ENCODE measurements around the gene SCAF4. TPM values are rescaled to one million over a fixed set of nuclear protein-coding genes. Genes with fewer than 3 reads are reported as not detected.
"Not testable (repeated sequence)": the region's sequence is repeated elsewhere in the genome, so short reads cannot be mapped to it uniquely, and the experiment has no call there.

Gene SCAF4
- total RNA-seq, 1 experiment from 2014 or later = 0.98 TPM

DNA sequence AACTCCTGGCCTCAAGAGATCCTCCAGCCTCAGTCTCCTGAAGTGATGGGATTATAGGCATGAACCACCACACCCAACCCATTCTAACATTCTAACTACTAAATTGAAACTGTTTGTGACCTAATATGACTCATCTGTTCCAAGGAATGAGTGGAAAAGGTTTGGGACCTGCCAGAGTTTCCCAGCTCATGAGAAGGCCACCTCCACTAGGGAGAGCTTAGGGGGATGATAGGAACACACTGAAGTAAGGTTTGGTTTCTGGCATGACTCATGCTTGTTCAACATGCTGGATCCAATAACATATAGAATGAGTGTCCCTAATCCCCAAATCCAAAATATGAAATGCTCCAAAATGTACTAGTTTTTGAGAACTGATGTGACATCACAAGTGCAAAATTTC is 18.9 kb upstream of the SCAF4 start:
- in situ Hi-C loops (cut with HindIII; ENCODE audit: low pct_unique_long_range_greater_than_20kb, low sequenced_read_pairs) = no loop called here
- peak; percentile 18 for DNase-seq (ENCODE audit: low read depth)

DNA sequence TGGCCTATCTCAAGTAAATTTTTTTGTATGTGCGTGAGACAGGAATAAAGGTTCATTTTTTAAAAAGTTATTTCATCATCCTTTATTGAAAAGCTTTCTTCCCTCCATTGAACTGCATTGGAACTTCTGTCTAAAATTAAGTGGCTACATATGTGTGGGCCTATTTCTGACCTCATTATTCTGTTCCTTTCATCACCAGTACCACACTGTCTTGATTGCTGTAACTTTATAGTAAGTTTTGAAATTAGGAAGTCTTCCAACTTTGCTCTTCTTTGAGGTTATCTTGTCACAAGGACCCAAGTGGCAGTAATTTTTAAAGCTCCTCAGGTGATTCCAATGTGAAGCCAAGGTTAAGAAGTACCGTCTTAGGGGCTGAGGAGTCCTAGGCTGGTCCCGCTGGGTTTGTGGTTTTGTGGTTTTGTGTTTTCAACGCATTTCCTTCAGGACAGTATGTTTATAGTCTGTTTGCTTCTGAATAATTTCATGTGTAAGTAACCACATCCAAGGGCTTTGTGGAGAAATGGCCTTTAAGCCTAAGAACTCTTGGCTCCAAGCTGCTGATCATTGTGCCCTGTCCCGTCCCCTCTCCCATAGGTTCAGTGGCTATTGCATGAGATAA is 12.4 kb upstream of the SCAF4 start:
- DNase-seq (ENCODE audit: low read depth) = no peak
- in situ Hi-C loops (cut with HindIII; ENCODE audit: low pct_unique_long_range_greater_than_20kb, low sequenced_read_pairs) = no loop called here

DNA sequence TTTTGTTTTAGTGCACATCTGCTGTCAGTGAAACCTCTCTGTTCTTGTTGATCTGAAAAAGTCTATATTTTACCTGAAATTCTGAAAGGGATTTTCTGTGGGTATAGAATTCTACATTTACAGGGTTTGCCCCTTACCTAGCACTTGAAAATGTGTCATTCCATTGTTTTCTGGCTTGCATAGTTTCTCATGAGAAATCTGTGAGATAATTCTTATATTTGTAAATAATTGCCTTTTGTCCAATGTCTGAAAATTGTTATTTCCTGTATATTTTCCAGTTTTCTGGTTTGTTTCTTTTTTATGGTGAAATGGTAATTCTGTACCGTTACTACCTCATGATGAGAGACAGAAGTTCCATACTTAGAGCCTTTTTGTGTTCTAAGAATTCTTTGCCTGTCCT is 11.8 kb upstream of the SCAF4 start:
- in situ Hi-C loops (cut with HindIII; ENCODE audit: low pct_unique_long_range_greater_than_20kb, low sequenced_read_pairs) = no loop called here

GRCh38 chr21:31741116-31741515 is 9.2 kb upstream of the SCAF4 start:
- in situ Hi-C loops (cut with HindIII; ENCODE audit: low pct_unique_long_range_greater_than_20kb, low sequenced_read_pairs) = no loop called here
- DNase-seq (ENCODE audit: low read depth) = no peak

More for the DNA sequence above, 11.8 kb upstream of the SCAF4 start:
- no peak for DNase-seq (ENCODE audit: low read depth)

DNA sequence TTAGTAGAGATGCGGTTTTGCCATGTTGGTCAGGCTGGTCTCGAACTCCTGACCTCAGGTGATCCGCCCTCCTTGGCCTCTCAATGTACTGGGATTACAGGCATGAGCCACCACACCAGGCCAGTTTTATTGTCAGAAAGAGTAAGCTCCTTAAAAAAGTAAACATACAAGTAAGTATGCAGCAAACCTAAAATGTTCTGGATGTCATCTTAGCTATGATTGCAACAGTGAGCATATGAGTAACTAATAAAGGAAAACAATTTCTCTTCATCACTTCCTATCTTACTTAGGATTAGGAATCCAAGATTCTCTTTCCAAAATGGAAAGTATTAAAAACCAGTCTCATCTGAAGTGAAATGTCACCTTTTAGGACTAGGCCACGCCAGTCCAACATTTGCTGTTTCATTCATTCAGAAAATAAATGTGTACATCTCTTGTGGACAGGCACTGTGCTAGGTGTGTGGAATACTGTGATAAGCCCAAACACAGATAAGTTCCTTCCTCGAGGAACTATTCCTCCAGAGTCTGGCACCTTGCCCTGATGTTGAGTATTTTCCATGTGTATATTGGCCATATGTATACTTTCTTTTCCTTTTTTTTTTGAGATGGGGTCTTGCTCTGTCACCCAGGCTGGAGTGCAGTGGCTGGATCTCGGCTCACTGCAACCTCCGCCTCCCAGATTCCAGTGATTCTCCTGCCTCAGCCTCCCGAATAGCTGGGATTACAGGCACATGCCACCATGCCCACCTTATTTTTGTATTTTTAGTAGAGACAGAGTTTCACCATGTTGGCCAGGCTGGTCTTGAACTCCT is 5.9 kb upstream of the SCAF4 start:
- in situ Hi-C loops (cut with HindIII; ENCODE audit: low pct_unique_long_range_greater_than_20kb, low sequenced_read_pairs) = not testable (repeated sequence)

DNA sequence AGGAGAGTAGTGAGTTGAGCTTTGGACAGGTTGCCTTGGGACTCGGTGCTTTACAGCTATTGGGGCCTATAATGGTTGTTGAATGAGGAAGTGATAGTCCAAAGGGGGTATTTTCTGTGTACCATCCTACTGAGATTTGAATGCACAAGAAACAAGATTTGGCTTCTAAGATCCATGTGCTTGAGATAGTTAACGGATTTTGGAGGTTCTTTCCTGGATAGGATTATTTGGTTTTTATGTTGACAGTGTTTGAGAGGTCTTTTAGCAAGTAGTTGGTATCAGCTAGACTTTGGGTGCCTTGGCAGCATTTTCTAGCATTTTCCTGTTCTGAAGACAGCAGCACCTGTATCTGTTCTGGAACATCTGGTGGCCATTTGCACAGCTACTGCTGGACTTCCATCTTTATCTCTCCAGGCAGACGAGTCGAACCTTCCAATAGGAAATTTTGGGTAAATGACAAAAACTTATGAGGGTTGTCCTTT is 3.6 kb upstream of the SCAF4 start:
- in situ Hi-C loops (cut with HindIII; ENCODE audit: low pct_unique_long_range_greater_than_20kb, low sequenced_read_pairs) = no loop called here
- no peak for DNase-seq (ENCODE audit: low read depth)

More for the DNA sequence above, 5.9 kb upstream of the SCAF4 start:
- not testable (repeated sequence) for DNase-seq (ENCODE audit: low read depth)

DNA sequence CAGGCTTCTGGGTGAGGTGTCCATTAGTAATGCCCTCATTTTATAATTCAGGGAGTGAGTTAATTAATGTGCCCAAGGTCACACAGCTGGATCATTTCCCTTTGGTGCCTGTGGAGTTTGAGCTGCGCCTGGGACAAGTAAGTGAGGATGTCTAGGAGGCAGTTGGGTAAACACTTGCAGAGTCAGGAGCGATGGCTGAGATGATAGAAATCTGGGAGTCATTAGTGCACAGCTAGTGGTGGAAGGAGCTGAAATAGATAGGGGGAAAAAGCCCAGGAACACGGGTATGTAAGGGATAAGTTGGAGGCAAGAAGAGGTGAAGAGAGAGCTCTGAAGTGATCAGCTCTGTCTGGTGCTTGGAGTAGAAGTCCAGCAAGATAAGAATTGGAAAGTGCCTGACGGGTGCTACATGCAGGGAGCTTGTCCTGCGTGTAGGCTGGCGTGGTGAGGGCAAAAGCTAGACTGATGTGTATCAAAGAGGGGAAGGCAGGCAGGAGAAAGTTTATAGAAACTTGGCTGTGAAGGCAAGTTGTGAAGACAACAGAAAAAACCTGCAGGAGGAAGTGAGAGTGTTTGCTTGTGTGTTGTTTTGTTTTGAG is 1.7 kb upstream of the SCAF4 start:
- in situ Hi-C loops (cut with HindIII; ENCODE audit: low pct_unique_long_range_greater_than_20kb, low sequenced_read_pairs) = no loop called here
- DNase-seq (ENCODE audit: low read depth) = no peak

GRCh38 chr21:31732597-31733550 is 956 bp upstream of the SCAF4 start:
- no peak for DNase-seq (ENCODE audit: low read depth)

GRCh38 chr21:31731056-31731856 is 662 bp downstream of the SCAF4 start:
- DNase-seq (ENCODE audit: low read depth) = no peak

More at GRCh38 chr21:31732597-31733550, 956 bp upstream of the SCAF4 start:
- in situ Hi-C loops (cut with HindIII; ENCODE audit: low pct_unique_long_range_greater_than_20kb, low sequenced_read_pairs) = no loop called here

GRCh38 chr21:31730712-31731055 is 1.2 kb downstream of the SCAF4 start:
- in situ Hi-C loops (cut with HindIII; ENCODE audit: low pct_unique_long_range_greater_than_20kb, low sequenced_read_pairs) = no loop called here
- peak; percentile 37 for DNase-seq (ENCODE audit: low read depth)

More at GRCh38 chr21:31731056-31731856, 662 bp downstream of the SCAF4 start:
- in situ Hi-C loops (cut with HindIII; ENCODE audit: low pct_unique_long_range_greater_than_20kb, low sequenced_read_pairs) = no loop called here

DNA sequence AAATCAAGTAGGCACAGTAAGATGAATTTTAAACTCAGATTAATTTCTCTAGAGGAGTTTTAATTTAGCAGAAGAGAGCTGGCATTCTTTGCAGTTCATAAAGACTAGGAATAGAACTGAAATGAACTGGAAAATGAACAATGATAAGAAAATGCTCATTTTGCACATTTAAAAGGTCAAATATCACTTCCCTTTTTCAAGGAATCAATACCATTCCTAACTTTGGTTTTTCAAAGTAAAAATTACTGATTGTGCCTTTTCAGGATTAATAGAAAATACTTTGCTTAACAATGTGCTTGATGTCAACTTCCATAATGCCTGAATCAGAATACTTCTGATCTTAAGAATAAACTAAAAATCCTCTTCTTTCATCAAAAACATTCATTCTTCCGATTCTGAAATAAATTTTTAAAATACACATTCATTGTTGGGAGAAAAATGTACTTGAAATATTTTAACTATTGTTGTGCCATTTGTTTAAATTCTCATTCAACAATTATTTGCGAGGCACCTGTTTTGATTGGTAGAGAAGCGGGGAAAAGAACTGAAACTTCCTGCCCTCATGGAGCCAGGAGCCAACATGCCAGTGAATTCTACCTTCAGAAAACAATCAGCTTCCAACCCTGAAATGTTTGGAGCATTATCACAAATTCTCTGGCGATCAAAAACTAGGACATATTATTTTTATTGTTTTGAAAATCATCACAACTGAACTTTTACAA is 2.1 kb downstream of the SCAF4 start:
- in situ Hi-C loops (cut with HindIII; ENCODE audit: low pct_unique_long_range_greater_than_20kb, low sequenced_read_pairs) = no loop called here

GRCh38 chr21:31728952-31729351 is 3.0 kb downstream of the SCAF4 start:
- in situ Hi-C loops (cut with HindIII; ENCODE audit: low pct_unique_long_range_greater_than_20kb, low sequenced_read_pairs) = no loop called here
- DNase-seq (ENCODE audit: low read depth) = no peak

More for the DNA sequence above, 2.1 kb downstream of the SCAF4 start:
- no peak for DNase-seq (ENCODE audit: low read depth)

DNA sequence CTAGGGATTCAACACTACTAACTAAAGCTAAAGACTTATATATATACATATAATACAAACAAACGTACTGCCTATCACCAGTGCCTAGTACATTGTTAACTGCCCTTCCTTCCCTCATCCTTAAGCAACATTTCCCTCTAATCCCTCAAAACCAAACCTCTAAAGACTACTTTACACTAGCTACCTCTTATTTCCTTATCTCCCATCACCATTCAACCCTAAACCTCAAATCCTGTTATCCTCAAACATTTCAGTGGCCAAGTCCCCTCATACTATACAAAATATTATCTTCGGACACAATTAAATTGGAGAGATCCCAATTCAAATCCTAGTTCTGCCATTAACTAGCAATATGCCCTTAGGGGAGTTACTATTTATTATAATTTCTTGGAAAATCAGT is 3.7 kb downstream of the SCAF4 start:
- DNase-seq (ENCODE audit: low read depth) = no peak

DNA sequence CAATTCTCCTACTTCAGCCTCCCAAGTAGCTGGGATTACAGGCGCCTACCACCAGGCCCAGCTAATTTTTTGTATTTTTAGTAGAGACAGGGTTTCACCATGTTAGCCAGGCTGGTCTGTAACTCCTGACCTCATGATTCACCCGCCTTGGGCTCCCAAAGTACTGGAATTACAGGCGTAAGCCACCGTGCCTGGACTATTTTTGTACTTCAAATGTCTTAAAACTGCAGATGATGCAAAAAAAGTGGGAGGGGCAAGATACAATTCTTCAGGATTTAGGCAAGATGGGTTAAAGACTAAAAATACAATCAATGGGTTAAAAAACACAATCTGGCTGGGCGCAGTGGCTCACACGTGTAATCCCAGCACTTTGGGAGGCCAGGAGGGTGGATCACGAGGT is 4.7 kb downstream of the SCAF4 start:
- DNase-seq (ENCODE audit: low read depth) = no peak

More for the DNA sequence above, 3.7 kb downstream of the SCAF4 start:
- in situ Hi-C loops (cut with HindIII; ENCODE audit: low pct_unique_long_range_greater_than_20kb, low sequenced_read_pairs) = no loop called here

GRCh38 chr21:31726407-31726806 is 5.5 kb downstream of the SCAF4 start:
- no peak for DNase-seq (ENCODE audit: low read depth)
- in situ Hi-C loops (cut with HindIII; ENCODE audit: low pct_unique_long_range_greater_than_20kb, low sequenced_read_pairs) = no loop called here

More for the DNA sequence above, 4.7 kb downstream of the SCAF4 start:
- in situ Hi-C loops (cut with HindIII; ENCODE audit: low pct_unique_long_range_greater_than_20kb, low sequenced_read_pairs) = no loop called here

DNA sequence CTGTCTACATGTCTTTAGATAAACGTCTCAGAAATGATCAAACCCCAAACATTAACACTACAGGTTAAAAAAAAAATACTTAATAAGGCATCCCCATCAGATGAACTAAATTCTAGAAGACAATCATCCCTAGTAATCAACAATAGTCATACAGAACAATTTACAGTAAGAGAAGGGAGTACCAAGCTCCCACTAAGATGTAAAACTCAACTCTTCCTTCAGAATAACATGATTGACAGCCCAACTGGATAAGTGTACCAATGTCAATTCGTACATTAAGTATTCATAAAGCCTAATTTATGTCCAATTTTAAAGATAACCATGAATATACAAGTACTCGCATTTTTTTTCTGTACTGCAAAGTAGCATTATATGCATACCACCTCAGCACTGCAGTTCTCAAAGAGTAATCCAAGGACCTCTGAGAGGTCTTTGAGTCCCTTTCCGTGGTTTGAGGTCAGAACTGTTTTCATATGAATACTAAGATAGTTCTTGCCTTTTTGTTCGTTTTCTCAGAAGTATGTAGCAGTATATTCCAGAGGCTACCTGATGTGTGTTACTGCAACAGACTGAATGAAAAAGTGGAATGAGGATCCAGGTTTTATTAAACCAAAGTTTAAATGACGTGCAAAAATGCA is 6.6 kb downstream of the SCAF4 start:
- DNase-seq (ENCODE audit: low read depth) = no peak
- in situ Hi-C loops (cut with HindIII; ENCODE audit: low pct_unique_long_range_greater_than_20kb, low sequenced_read_pairs) = no loop called here

All from Caki2 (cell line).